Measurements from ENCODE around the gene SLC25A19. TPM values are rescaled to one million over a fixed set of nuclear protein-coding genes. Genes with fewer than 3 reads are reported as not detected.
A peak's percentile ranks its signal among the peaks of the same experiment; 100 is the strongest.

Gene SLC25A19
- total and polyA plus RNA-seq, 2 donors (not counting 1 experiment from before 2014, with no cell fraction given), result 36.8 to 46.4 TPM

DNA sequence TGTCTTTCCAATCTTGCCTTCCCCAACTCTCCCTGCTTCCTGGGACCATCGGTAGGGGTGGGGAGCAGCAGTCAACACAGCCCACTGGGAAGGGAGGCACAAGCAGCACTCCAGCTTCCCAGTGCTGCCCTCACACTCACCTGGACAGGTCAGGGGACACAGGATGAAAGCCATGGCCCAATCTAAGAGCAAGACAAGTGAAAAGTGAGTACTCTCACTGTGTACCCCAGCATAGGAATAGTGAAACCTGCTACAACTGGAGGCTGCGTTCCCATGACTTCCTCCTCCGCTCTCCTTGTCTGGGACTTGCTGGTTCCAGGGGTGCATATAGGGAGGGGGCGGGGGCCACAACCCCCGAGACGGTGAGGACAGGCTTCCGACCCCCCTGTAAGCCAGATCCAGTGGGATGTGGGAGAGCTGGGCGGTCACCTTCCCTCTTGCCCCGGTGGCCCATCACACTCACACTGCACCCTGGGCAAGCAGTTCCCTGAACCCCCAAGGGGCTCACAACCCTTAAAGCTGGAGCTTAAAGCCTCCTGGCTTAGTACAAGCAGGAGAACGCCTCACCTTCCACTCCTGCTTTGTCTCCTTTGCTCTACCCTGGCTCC lies 29.5 kb upstream of the SLC25A19 start:
- Histone ChIP-seq H4K20me1 (ENCODE audit: control insufficient read depth, insufficient read depth, low read length, poor library complexity, severe bottlenecking) (no peaks in the 10 kb centered on the region), H3K4me3 (ENCODE audit: control extremely low read depth in 1 of 5, extremely low read depth in 1 of 5, insufficient read depth in 1 of 5, low read depth in 2 of 5, low read length in 4 of 5) (no peak overlapping the region), H3K36me3 (replicated peaks in 1 of 2; ENCODE audit: control extremely low read depth in 1 of 2, control insufficient read depth in 1 of 2, extremely low read depth in 1 of 2, insufficient read depth in 2 of 2, low read length in 1 of 2) (peaks cover 14 to 44% of the 10 kb centered on the region in 2 experiments), H3K4me2 (replicated peaks; ENCODE audit: low read depth, low read length, poor library complexity, severe bottlenecking) (peak overlapping the region; percentile 0), H3K9ac (ENCODE audit: low read length) (no peak overlapping the region), H3K27ac (ENCODE audit: low read length in 2 of 2) (peak overlapping the region; percentile 71 to 81), H3K9me3 (ENCODE audit: control extremely low read depth in 1 of 3, control insufficient read depth in 2 of 3, insufficient read depth in 1 of 3, low read length in 2 of 3) (no peaks in the 10 kb centered on the region), H3K27me3 (replicated peaks in 1 of 4; ENCODE audit: control extremely low read depth in 1 of 4, control insufficient read depth in 3 of 4, insufficient read depth in 4 of 4, low read length in 3 of 4) (no peaks in the 10 kb centered on the region), H2AFZ (ENCODE audit: insufficient read depth, low read depth, low read length, poor library complexity, severe bottlenecking) (no peak overlapping the region), H3K4me1 (ENCODE audit: control insufficient read depth in 2 of 2, insufficient read depth in 2 of 2, low read length in 2 of 2) (peaks cover 28 to 68% of the 10 kb centered on the region in 2 donors), H3K79me2 (ENCODE audit: control insufficient read depth, insufficient read depth, low read length) (peaks cover 90% of the 10 kb centered on the region)
- intact Hi-C loops (cut with micrococcal nuclease), result no loop called here
- WGBS (ENCODE audit: insufficient coverage), result 100% methylated on average over 2 of the region's 10 CpGs
- Mint-ChIP-seq H3K27ac (peak overlapping the region; percentile 92), H3K4me3 (peak overlapping the region; percentile 32), H3K9me3 (ENCODE audit: insufficient read depth) (no peaks in the 10 kb centered on the region), H3K27me3 (no peaks in the 10 kb centered on the region), H3K4me1 (peaks cover 61% of the 10 kb centered on the region)
- DNase-seq (peak; percentile 12), ATAC-seq (ENCODE audit: low read depth) (no peak)
- ChIA-PET POLR2A (interaction anchor here (0.6 to 5.5 kb wide), 6 partner anchors 17 to 431 kb away, joined by 3 to 103 read pairs (median 9); partner anchors contain the start of gene SLC25A19), CTCF (interaction anchor here (0.7 to 15.8 kb wide), 9 partner anchors 16 to 95 kb away, joined by 3 to 264 read pairs (median 79); partner anchors contain the start of genes GRB2 and SLC25A19)
- TF ChIP-seq EZH2 (IDR thresholded peaks at IDR 0.05; ENCODE audit: borderline replicate concordance, insufficient read depth, low read depth, low read length, poor library complexity, severe bottlenecking), result no peak
- TF ChIP-seq, protein P1, sequence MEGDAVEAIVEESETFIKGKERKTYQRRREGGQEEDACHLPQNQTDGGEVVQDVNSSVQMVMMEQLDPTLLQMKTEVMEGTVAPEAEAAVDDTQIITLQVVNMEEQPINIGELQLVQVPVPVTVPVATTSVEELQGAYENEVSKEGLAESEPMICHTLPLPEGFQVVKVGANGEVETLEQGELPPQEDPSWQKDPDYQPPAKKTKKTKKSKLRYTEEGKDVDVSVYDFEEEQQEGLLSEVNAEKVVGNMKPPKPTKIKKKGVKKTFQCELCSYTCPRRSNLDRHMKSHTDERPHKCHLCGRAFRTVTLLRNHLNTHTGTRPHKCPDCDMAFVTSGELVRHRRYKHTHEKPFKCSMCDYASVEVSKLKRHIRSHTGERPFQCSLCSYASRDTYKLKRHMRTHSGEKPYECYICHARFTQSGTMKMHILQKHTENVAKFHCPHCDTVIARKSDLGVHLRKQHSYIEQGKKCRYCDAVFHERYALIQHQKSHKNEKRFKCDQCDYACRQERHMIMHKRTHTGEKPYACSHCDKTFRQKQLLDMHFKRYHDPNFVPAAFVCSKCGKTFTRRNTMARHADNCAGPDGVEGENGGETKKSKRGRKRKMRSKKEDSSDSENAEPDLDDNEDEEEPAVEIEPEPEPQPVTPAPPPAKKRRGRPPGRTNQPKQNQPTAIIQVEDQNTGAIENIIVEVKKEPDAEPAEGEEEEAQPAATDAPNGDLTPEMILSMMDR (IDR thresholded peaks at IDR 0.05), result no peak

DNA sequence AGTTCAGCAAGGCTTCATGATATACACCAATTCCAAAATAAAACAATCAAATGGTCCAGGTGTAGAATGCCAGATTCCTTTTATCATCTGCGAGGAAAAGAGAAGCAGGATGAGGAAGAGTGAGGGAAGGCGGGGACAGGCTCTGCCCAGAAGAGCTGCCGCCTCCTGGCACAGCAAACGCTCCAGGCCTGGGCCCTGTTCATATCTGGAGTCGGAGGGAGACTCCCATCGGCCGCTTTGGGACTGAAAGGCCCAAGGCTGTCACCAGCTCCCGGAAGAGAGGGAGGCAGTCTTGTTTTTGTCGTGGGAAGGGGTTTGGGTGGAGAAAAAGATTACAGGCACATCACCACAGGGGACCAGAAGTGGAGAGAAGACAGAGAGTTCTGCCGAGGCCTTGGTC lies 29.0 kb upstream of the SLC25A19 start:
- H3K4me1 Mint-ChIP-seq, result peaks cover 59% of the 10 kb centered on the region
- POLR2A ChIA-PET, result interaction anchor here (1.1 to 5.5 kb wide), 3 partner anchors 8 to 28 kb away, joined by 3 to 103 read pairs (median 25); partner anchors contain the start of gene SLC25A19
- TF ChIP-seq, protein P1 (IDR thresholded peaks at IDR 0.05), result no peak
- TF ChIP-seq EZH2 (IDR thresholded peaks at IDR 0.05; ENCODE audit: borderline replicate concordance, insufficient read depth, low read depth, low read length, poor library complexity, severe bottlenecking), result no peak
- H3K4me3 Mint-ChIP-seq, result peak overlapping the region; percentile 32
- intact Hi-C loops (cut with micrococcal nuclease), result no loop called here
- H3K4me1 ChIP-seq (ENCODE audit: control insufficient read depth in 2 of 2, insufficient read depth in 2 of 2, low read length in 2 of 2), result peaks cover 23 to 67% of the 10 kb centered on the region in 2 donors
- 97% methylated on average over 6 of the region's 10 CpGs for WGBS (ENCODE audit: insufficient coverage)
- no peak overlapping the region for H3K4me3 ChIP-seq (ENCODE audit: control extremely low read depth in 1 of 5, extremely low read depth in 1 of 5, insufficient read depth in 1 of 5, low read depth in 2 of 5, low read length in 4 of 5)
- H3K36me3 ChIP-seq (replicated peaks in 1 of 2; ENCODE audit: control extremely low read depth in 1 of 2, control insufficient read depth in 1 of 2, extremely low read depth in 1 of 2, insufficient read depth in 2 of 2, low read length in 1 of 2), result peaks cover 14 to 43% of the 10 kb centered on the region in 2 experiments
- H3K4me2 ChIP-seq (replicated peaks; ENCODE audit: low read depth, low read length, poor library complexity, severe bottlenecking), result no peak overlapping the region
- CTCF ChIA-PET, result interaction anchor here (3.6 to 15.8 kb wide), 5 partner anchors 21 to 95 kb away, joined by 23 to 264 read pairs (median 81); partner anchors contain the start of gene SLC25A19
- H3K9me3 ChIP-seq (ENCODE audit: control extremely low read depth in 1 of 3, control insufficient read depth in 2 of 3, insufficient read depth in 1 of 3, low read length in 2 of 3), result no peaks in the 10 kb centered on the region
- H3K27me3 Mint-ChIP-seq, result no peaks in the 10 kb centered on the region
- no peaks in the 10 kb centered on the region for H4K20me1 ChIP-seq (ENCODE audit: control insufficient read depth, insufficient read depth, low read length, poor library complexity, severe bottlenecking)
- no peak overlapping the region for H3K9ac ChIP-seq (ENCODE audit: low read length)
- peak overlapping the region; percentile 71 to 81 for H3K27ac ChIP-seq (ENCODE audit: low read length in 2 of 2)
- DNase-seq, result no peak
- ATAC-seq (ENCODE audit: low read depth), result no peak
- no peaks in the 10 kb centered on the region for H3K27me3 ChIP-seq (replicated peaks in 1 of 4; ENCODE audit: control extremely low read depth in 1 of 4, control insufficient read depth in 3 of 4, insufficient read depth in 4 of 4, low read length in 3 of 4)
- no peaks in the 10 kb centered on the region for H3K9me3 Mint-ChIP-seq (ENCODE audit: insufficient read depth)
- peaks cover 86% of the 10 kb centered on the region for H3K79me2 ChIP-seq (ENCODE audit: control insufficient read depth, insufficient read depth, low read length)
- peak overlapping the region; percentile 92 for H3K27ac Mint-ChIP-seq
- no peak overlapping the region for H2AFZ ChIP-seq (ENCODE audit: insufficient read depth, low read depth, low read length, poor library complexity, severe bottlenecking)

Measured in B cell (primary cell).